ENCODE results near the gene PUS7. TPM values are rescaled to one million over a fixed set of nuclear protein-coding genes. Genes with fewer than 3 reads are reported as not detected.

PUS7 gene
- total and polyA plus RNA-seq, 4 donors: 3.4 to 17.2 (median 5.0) TPM

DNA sequence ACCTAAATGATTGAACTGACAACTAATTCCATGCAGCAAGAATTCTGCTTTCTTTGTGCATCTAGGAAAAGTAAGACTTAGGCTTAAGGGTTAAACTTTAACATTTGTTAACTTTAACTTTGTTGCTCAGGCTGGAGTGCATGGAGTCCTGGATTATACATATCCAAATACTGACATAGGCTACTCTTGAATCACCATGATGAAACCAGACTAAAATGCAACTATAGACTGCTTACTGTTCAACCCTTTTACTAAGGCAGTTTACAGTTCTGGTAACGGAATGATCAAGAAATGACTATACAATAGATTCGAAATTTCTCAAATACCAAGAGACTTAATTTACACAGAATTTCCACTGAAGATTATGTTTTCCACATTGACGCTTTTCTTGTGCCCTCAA, 52.0 kb downstream of the PUS7 start (continued):
- TF ChIP-seq NR2F2 (IDR thresholded peaks at IDR 0.05) (no peak), RAD21 (IDR thresholded peaks at IDR 0.05) (no peak)

DNA sequence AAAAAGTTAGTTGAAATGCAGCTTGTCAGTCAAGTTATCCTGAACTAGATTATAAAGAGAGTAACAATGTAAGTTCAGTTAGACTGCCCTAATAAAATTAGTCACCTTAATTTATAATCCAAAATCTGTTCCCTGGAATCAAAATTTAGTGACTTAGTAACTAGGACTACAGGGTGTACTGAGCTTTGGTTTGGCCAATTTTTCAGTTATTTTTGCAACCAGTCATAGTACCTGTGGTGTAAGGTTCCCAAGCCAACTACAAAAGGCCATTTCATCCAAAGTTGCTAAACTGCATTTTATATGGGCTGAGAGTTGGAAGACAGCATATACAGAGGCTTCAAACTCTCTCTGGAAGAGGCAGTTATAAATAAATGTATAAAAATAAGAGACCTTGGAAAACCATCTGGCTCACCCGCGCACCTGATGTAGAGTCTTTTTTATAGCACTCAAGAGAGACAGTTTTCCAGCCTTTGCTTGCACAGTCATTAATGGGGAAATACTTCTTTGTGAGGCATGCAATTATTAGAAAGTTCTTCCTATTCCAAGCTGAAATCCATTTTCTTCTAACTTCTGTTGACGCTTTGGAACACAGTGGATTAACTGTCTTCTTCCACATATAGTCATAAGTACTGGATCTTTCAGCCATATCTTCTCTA, 59.2 kb downstream of the PUS7 start:
- H3K4me1 ChIP-seq (ENCODE audit: control insufficient read depth in 4 of 4, insufficient read depth in 4 of 4, low read length in 3 of 4): no peaks in the 10 kb centered on the region
- no peak overlapping the region for H3K27ac ChIP-seq (ENCODE audit: low read depth in 1 of 2, low read length in 2 of 2)
- WGBS: 98% methylated on average over 3 of the region's 3 CpGs
- no peaks in the 10 kb centered on the region for H3K27me3 ChIP-seq (ENCODE audit: control insufficient read depth in 4 of 4, insufficient read depth in 4 of 4, low read length in 3 of 4)
- no peak overlapping the region for H3K4me3 ChIP-seq (ENCODE audit: low read depth in 1 of 3, low read length in 3 of 3)
- no peak for DNase-seq (ENCODE audit: low spot score)
- no peaks in the 10 kb centered on the region for H3K9me3 ChIP-seq (ENCODE audit: control insufficient read depth in 4 of 4, low read length in 3 of 4)
- TF ChIP-seq, protein P1, sequence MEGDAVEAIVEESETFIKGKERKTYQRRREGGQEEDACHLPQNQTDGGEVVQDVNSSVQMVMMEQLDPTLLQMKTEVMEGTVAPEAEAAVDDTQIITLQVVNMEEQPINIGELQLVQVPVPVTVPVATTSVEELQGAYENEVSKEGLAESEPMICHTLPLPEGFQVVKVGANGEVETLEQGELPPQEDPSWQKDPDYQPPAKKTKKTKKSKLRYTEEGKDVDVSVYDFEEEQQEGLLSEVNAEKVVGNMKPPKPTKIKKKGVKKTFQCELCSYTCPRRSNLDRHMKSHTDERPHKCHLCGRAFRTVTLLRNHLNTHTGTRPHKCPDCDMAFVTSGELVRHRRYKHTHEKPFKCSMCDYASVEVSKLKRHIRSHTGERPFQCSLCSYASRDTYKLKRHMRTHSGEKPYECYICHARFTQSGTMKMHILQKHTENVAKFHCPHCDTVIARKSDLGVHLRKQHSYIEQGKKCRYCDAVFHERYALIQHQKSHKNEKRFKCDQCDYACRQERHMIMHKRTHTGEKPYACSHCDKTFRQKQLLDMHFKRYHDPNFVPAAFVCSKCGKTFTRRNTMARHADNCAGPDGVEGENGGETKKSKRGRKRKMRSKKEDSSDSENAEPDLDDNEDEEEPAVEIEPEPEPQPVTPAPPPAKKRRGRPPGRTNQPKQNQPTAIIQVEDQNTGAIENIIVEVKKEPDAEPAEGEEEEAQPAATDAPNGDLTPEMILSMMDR (IDR thresholded peaks at IDR 0.05; ENCODE audit: low read depth, low read length, missing input control): no peak
- TF ChIP-seq FOXA2 (IDR thresholded peaks at IDR 0.05): no peak
- no peak for TF ChIP-seq FOXA1 (IDR thresholded peaks at IDR 0.05)
- TF ChIP-seq SP1 (IDR thresholded peaks at IDR 0.05): no peak
- TF ChIP-seq JUND (IDR thresholded peaks at IDR 0.05): no peak
- no peak for TF ChIP-seq TAF1 (conservative IDR thresholded peaks at IDR 0.05)
- TF ChIP-seq YY1 (IDR thresholded peaks at IDR 0.05): no peak
- TF ChIP-seq GABPA (IDR thresholded peaks at IDR 0.05 in 1 of 2, conservative IDR thresholded peaks at IDR 0.05 in 1 of 2): no peak
- TF ChIP-seq, protein P2, sequence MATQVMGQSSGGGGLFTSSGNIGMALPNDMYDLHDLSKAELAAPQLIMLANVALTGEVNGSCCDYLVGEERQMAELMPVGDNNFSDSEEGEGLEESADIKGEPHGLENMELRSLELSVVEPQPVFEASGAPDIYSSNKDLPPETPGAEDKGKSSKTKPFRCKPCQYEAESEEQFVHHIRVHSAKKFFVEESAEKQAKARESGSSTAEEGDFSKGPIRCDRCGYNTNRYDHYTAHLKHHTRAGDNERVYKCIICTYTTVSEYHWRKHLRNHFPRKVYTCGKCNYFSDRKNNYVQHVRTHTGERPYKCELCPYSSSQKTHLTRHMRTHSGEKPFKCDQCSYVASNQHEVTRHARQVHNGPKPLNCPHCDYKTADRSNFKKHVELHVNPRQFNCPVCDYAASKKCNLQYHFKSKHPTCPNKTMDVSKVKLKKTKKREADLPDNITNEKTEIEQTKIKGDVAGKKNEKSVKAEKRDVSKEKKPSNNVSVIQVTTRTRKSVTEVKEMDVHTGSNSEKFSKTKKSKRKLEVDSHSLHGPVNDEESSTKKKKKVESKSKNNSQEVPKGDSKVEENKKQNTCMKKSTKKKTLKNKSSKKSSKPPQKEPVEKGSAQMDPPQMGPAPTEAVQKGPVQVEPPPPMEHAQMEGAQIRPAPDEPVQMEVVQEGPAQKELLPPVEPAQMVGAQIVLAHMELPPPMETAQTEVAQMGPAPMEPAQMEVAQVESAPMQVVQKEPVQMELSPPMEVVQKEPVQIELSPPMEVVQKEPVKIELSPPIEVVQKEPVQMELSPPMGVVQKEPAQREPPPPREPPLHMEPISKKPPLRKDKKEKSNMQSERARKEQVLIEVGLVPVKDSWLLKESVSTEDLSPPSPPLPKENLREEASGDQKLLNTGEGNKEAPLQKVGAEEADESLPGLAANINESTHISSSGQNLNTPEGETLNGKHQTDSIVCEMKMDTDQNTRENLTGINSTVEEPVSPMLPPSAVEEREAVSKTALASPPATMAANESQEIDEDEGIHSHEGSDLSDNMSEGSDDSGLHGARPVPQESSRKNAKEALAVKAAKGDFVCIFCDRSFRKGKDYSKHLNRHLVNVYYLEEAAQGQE (IDR thresholded peaks at IDR 0.05): no peak
- TF ChIP-seq EGR1 (IDR thresholded peaks at IDR 0.05; ENCODE audit: low read depth in 2 of 2): no peak
- no peak for TF ChIP-seq HNF4G (IDR thresholded peaks at IDR 0.05)
- no peak for TF ChIP-seq RXRA (IDR thresholded peaks at IDR 0.05)
- TF ChIP-seq RAD21 (IDR thresholded peaks at IDR 0.05): no peak
- TF ChIP-seq, protein P3, sequence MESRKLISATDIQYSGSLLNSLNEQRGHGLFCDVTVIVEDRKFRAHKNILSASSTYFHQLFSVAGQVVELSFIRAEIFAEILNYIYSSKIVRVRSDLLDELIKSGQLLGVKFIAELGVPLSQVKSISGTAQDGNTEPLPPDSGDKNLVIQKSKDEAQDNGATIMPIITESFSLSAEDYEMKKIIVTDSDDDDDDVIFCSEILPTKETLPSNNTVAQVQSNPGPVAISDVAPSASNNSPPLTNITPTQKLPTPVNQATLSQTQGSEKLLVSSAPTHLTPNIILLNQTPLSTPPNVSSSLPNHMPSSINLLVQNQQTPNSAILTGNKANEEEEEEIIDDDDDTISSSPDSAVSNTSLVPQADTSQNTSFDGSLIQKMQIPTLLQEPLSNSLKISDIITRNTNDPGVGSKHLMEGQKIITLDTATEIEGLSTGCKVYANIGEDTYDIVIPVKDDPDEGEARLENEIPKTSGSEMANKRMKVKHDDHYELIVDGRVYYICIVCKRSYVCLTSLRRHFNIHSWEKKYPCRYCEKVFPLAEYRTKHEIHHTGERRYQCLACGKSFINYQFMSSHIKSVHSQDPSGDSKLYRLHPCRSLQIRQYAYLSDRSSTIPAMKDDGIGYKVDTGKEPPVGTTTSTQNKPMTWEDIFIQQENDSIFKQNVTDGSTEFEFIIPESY (IDR thresholded peaks at IDR 0.05): no peak
- peaks cover 0 to 14% (median 1%) of the 10 kb centered on the region in 4 donors for H3K36me3 ChIP-seq (ENCODE audit: control insufficient read depth in 4 of 4, insufficient read depth in 3 of 4, low read depth in 1 of 4, low read length in 3 of 4)
- no peak overlapping the region for H3K9ac ChIP-seq (ENCODE audit: low read depth in 1 of 2, low read length in 2 of 2)

All from liver (tissue), 9 donors.